K562 (cell line): ENCODE data around the gene SLC39A11. TPM values are rescaled to one million over a fixed set of nuclear protein-coding genes. Genes with fewer than 3 reads are reported as not detected.

Source experiments
- ATAC-seq: fragments of 200-7000 bp; cut with Tn5 transposase; 3 replicates; pipeline ENCODE4 v1.9.1; 2020; ENCODE audit warnings: moderate library complexity
- BruUV-seq: library from RNA; stranded (reverse); fragments of 400-500 nt; replicated peaks from 2 replicates; lab custom pipeline; 2021; lab: Mats Ljungman, UMichigan
- CTCF ChIA-PET: fragments of 300-600 bp; formaldehyde crosslinking; extraction: SDS; loops from one replicate; lab custom pipeline; 2021; ENCODE audit warnings: low intra/inter-chr PET ratio; lab: Yijun Ruan, JAX
- POLR2A ChIA-PET: fragments of 300-600, 350-650 bp; sonication (Branson Sonifier 250); formaldehyde crosslinking; extraction: SDS; loops from one replicate; lab custom pipeline; 2021; ENCODE audit warnings: antibody characterized with exemption, inconsistent platforms; lab: Yijun Ruan, JAX
- DNase-seq, 4 experiments: peaks; one replicate each; pipeline versions ENCODE4 v3.0.0 to v3.0.0-alpha.2; 2011 to 2018; ENCODE audit warnings: low spot score in 3 of 4, mixed read lengths in 3 of 4; ENCODE audit errors: extremely low read depth in 1 of 4
- FAIRE-seq: peaks from 2 replicates; lab custom pipeline; 2011; peaks lifted over from hg19 to GRCh38; lab: Jason Lieb, UNC
- H2AFZ ChIP-seq: 2 replicates; pipeline ENCODE4 v1.6.0; 2011; ENCODE audit warnings: low read depth, low read length, control low read depth, inconsistent platforms
- H3K27ac ChIP-seq: fragments of 200-600 bp; 3 replicates; pipeline ENCODE4 v1.8.0; 2011; ENCODE audit warnings: low read depth, mild to moderate bottlenecking, control low read depth, inconsistent platforms, low read length, moderate library complexity, mixed read lengths; ENCODE audit errors: extremely low read depth
- H3K27me3 ChIP-seq, 2 experiments: fragments of 300-600 bp in 1 of 2; 2 replicates in 1 of 2; 3 replicates in 1 of 2; pipeline versions ENCODE4 v1.6.0 to v1.8.0; 2011; ENCODE audit warnings: inconsistent platforms in 2 of 2, low read length in 2 of 2, mild to moderate bottlenecking in 1 of 2, mixed read lengths in 1 of 2, moderate library complexity in 1 of 2; ENCODE audit not compliant: control insufficient read depth in 2 of 2, insufficient read depth in 2 of 2
- H3K36me3 ChIP-seq: fragments of 300-600 bp; 3 replicates; pipeline ENCODE4 v1.8.0; 2011; ENCODE audit warnings: mild to moderate bottlenecking, low read length, inconsistent platforms; ENCODE audit not compliant: control insufficient read depth, insufficient read depth
- H3K4me1 ChIP-seq, 2 experiments: fragments of 200-600 bp in 1 of 2; replicated peaks in 1 of 2; 2 replicates in 1 of 2; 3 replicates in 1 of 2; pipeline versions ENCODE4 v1.5.1 to v1.8.0; 2011; ENCODE audit warnings: inconsistent platforms in 2 of 2, low read length in 2 of 2, mild to moderate bottlenecking in 1 of 2, mixed read lengths in 1 of 2, moderate library complexity in 1 of 2; ENCODE audit not compliant: control insufficient read depth in 2 of 2, insufficient read depth in 2 of 2
- H3K4me2 ChIP-seq: 2 replicates; pipeline ENCODE4 v1.6.1; 2011; ENCODE audit warnings: low read length, control low read depth, inconsistent platforms, mixed read lengths; ENCODE audit not compliant: insufficient read depth
- H3K4me3 ChIP-seq: fragments of 200-600 bp; sonication (generic), shearing (Covaris generic); 2 replicates; pipeline ENCODE4 v1.5.1; 2016; ENCODE audit warnings: control low read depth, inconsistent platforms
- H3K79me2 ChIP-seq: fragments of 200-600 bp; 3 replicates; pipeline ENCODE4 v1.8.0; 2011; ENCODE audit warnings: low read length, inconsistent platforms; ENCODE audit not compliant: control insufficient read depth, insufficient read depth
- H3K9ac ChIP-seq, 2 experiments: 2 replicates each; pipeline versions ENCODE4 v1.6.0 to v1.6.1; 2011; ENCODE audit warnings: low read depth in 2 of 2, low read length in 2 of 2, control low read depth in 1 of 2, inconsistent platforms in 1 of 2, mild to moderate bottlenecking in 1 of 2, mixed read lengths in 1 of 2; ENCODE audit not compliant: insufficient read depth in 1 of 2
- H3K9me1 ChIP-seq: one replicate; pipeline ENCODE4 v1.6.0; 2011; ENCODE audit warnings: inconsistent platforms, mild to moderate bottlenecking, low read length, moderate library complexity; ENCODE audit not compliant: control insufficient read depth, insufficient read depth
- H3K9me3 ChIP-seq: replicated peaks from 2 replicates; pipeline ENCODE4 v1.5.1; 2011; ENCODE audit warnings: low read depth, low read length, inconsistent platforms; ENCODE audit not compliant: control insufficient read depth, insufficient read depth
- H4K20me1 ChIP-seq: replicated peaks from 2 replicates; pipeline ENCODE4 v1.6.1; 2011; ENCODE audit warnings: low read length, inconsistent platforms, mixed read lengths; ENCODE audit not compliant: control insufficient read depth, insufficient read depth
- ARID3B ChIP-seq: fragments of 250-450 bp; sonication (Bioruptor Pico); IDR thresholded peaks from 2 replicates; pipeline ENCODE4 v1.4.0; 2020; ENCODE audit warnings: borderline replicate concordance
- BRCA1 ChIP-seq, 2 experiments: fragments of 450-650 bp in 1 of 2; sonication (generic) in 1 of 2; formaldehyde crosslinking in 1 of 2; IDR thresholded peaks; 2 replicates each; pipeline versions ENCODE4 v1.5.0 to v1.6.1; 2017 to 2020; ENCODE audit warnings: mild to moderate bottlenecking in 1 of 2, missing genetic modification reagents in 1 of 2
- CBFB ChIP-seq: sonication (generic); formaldehyde crosslinking; IDR thresholded peaks from 2 replicates; pipeline ENCODE4 v1.4.0; 2020; ENCODE audit warnings: mild to moderate bottlenecking, missing genetic modification reagents
- COPS2 ChIP-seq: fragments of 450-650 bp; conservative IDR thresholded peaks from 2 replicates; pipeline ENCODE4 v1.6.1; 2016; ENCODE audit warnings: mild to moderate bottlenecking, moderate library complexity
- ERF ChIP-seq: fragments of 450-650 bp; formaldehyde crosslinking; IDR thresholded peaks from 2 replicates; pipeline ENCODE4 v1.4.0; 2020; ENCODE audit warnings: mild to moderate bottlenecking, mixed read lengths
- ETV1 ChIP-seq: fragments of 450-650 bp; conservative IDR thresholded peaks from 2 replicates; pipeline ENCODE4 v1.6.1; 2016; ENCODE audit warnings: missing genetic modification characterization, control low read depth, low read depth, missing compliant biosample characterization
- FOXK2 ChIP-seq, 2 experiments: fragments of 450-650 bp; IDR thresholded peaks in 1 of 2; conservative IDR thresholded peaks in 1 of 2; 2 replicates each; pipeline ENCODE4 v1.6.1; 2016; ENCODE audit warnings: low read depth in 2 of 2, mild to moderate bottlenecking in 1 of 2
- HDAC8 ChIP-seq: fragments of 450-650 bp; IDR thresholded peaks from 2 replicates; pipeline ENCODE4 v1.6.1; 2016; ENCODE audit warnings: mild to moderate bottlenecking, missing genetic modification characterization, moderate library complexity, missing compliant biosample characterization
- NFE2L1 ChIP-seq: fragments of 450-650 bp; IDR thresholded peaks from 2 replicates; pipeline ENCODE4 v1.6.1; 2016; ENCODE audit warnings: missing genetic modification characterization, low read depth, mild to moderate bottlenecking, missing compliant biosample characterization, moderate library complexity, borderline replicate concordance
- NFXL1 ChIP-seq: fragments of 450-650 bp; formaldehyde crosslinking; IDR thresholded peaks from 2 replicates; pipeline ENCODE4 v1.4.0; 2021; ENCODE audit warnings: mild to moderate bottlenecking
- NR3C1 ChIP-seq: sonication (generic); formaldehyde crosslinking; IDR thresholded peaks from 2 replicates; pipeline ENCODE4 v1.8.1; 2022; ENCODE audit warnings: missing genetic modification reagents
- PATZ1 ChIP-seq: fragments of 250-450 bp; sonication (Bioruptor Pico); IDR thresholded peaks from 2 replicates; pipeline ENCODE4 v1.5.0; 2020; ENCODE audit warnings: mild to moderate bottlenecking, borderline replicate concordance
- SLC30A9 ChIP-seq: fragments of 250-450 bp; sonication (Bioruptor Pico); IDR thresholded peaks from 2 replicates; pipeline ENCODE4 v1.8.0; 2022; ENCODE audit warnings: mild to moderate bottlenecking, moderate library complexity
- TBP ChIP-seq: optimal IDR thresholded peaks from 2 replicates; pipeline ENCODE3; 2011; ENCODE audit warnings: low read depth, low read length, improper control_type of control experiment
- XRCC4 ChIP-seq: IDR thresholded peaks from one replicate; pipeline ENCODE4 v1.6.1; 2011; ENCODE audit not compliant: insufficient read depth, insufficient read length; ENCODE audit errors: extremely low read depth
- ZBTB26 ChIP-seq: fragments of 450-650 bp; formaldehyde crosslinking; IDR thresholded peaks from 2 replicates; pipeline ENCODE4 v1.4.0; 2022; ENCODE audit warnings: missing genetic modification characterization
- ZNF699 ChIP-seq: fragments of 250-450 bp; sonication (Bioruptor Pico); IDR thresholded peaks from 2 replicates; pipeline ENCODE4 v1.8.0; 2021; ENCODE audit warnings: mild to moderate bottlenecking, moderate library complexity; ENCODE audit not compliant: insufficient replicate concordance
- WGBS: fragments of 100-300 bp; shearing (Covaris generic); methylation state at CpG from one replicate; pipeline ENCODE4 v1.1.6; 2016; ENCODE audit warnings: low coverage, mixed read lengths; ENCODE audit not compliant: insufficient coverage; ENCODE audit errors: missing lambda C conversion rate; 5-methylcytosine and 5-hydroxymethylcytosine counted together
- in situ Hi-C: fragments of 300-500 bp; cut with MboI; formaldehyde crosslinking; loops from 4 replicates; pipeline ENCODE4 v1.15.0; 2018; ENCODE audit warnings: inconsistent platforms, mixed read lengths
- intact Hi-C: fragments of 100-400 bp; cut with micrococcal nuclease; formaldehyde crosslinking; loops from 2 replicates; pipeline ENCODE4 v1.14.2; 2022
- polyA plus RNA-seq, 8 experiments: library from polyadenylated mRNA; depleted of rRNA in 4 of 8; stranded (reverse) in 5 of 8; unstranded in 3 of 8; fragments of >200 nt; fragmentation: Nextera tagmentation in 2 of 8; fragmentation: Illumina TruSeq in 1 of 8; extraction: Ambion mirVana in 2 of 8; extraction: Trizol in 1 of 8; gene quantifications; 2 replicates each; pipeline versions ENCODE4 v1.2.1 to v1.2.3, GENCODE V29; 2011 to 2014; ENCODE audit warnings: inconsistent platforms in 1 of 8, missing spikeins in 1 of 8
- total RNA-seq, 7 experiments: library from RNA; depleted of rRNA in 6 of 7; stranded (reverse); fragments of >200 nt in 6 of 7; fragmentation: Illumina TruSeq in 2 of 7; extraction: Trizol in 2 of 7; gene quantifications; 2 replicates each; pipeline versions ENCODE4 v1.2.1 to v1.2.3, GENCODE V29; 2011 to 2021; ENCODE audit warnings: low replicate concordance in 1 of 7

The SLC39A11 gene
- total and polyA plus RNA-seq, 9 of the 15 experiments (the other 6 are each of a cell fraction or from before 2014, with no cell fraction given), result 10.5 to 26.4 (median 13.4) TPM

GRCh38 chr17:72692676-72693075 is 399.8 kb downstream of the SLC39A11 start (continued):
- no peak for TF ChIP-seq ZBTB26
- TF ChIP-seq TBP, result no peak
- TF ChIP-seq, all 486 proteins: peak for 0

GRCh38 chr17:72691586-72691985 is 400.9 kb downstream of the SLC39A11 start:
- Histone ChIP-seq H3K9me1 (no peaks in the 10 kb centered on the region), H4K20me1 (no peaks in the 10 kb centered on the region), H3K9ac (no peak overlapping the region), H3K27me3 (no peaks in the 10 kb centered on the region), H3K4me2 (no peak overlapping the region), H3K4me1 (no peaks in the 10 kb centered on the region), H2AFZ (no peak overlapping the region), H3K9me3 (no peaks in the 10 kb centered on the region), H3K27ac (no peak overlapping the region), H3K36me3 (no peaks in the 10 kb centered on the region), H3K79me2 (no peaks in the 10 kb centered on the region), H3K4me3 (no peak overlapping the region)
- BruUV-seq, result no TSS peak
- WGBS, result 73% methylated on average over 4 of the region's 4 CpGs
- FAIRE-seq, result no peak
- no peak for DNase-seq
- in situ Hi-C loops (no loop called here), intact Hi-C loops (no loop called here)
- ATAC-seq, result no peak
- ChIA-PET CTCF (no interaction called here), POLR2A (no interaction called here)
- TF ChIP-seq ERF (CRISPR knock-in tag) (no peak), FOXK2 (conservative IDR thresholded peaks at IDR 0.05 in 1 of 2, IDR thresholded peaks at IDR 0.05 in 1 of 2; ENCODE audit: low read depth in 2 of 2) (no peak), HDAC8 (no peak), CBFB (CRISPR knock-in tag) (no peak), ETV1 (no peak), NFXL1 (CRISPR knock-in tag) (no peak), NFE2L1 (tag) (no peak), ZNF699 (no peak), XRCC4 (no peak), COPS2 (no peak), SLC30A9 (CRISPR knock-in tag) (no peak), ARID3B (CRISPR knock-in tag) (no peak), BRCA1 (IDR thresholded peaks at IDR 0.05) (no peak), BRCA1 (CRISPR knock-in tag; IDR thresholded peaks at IDR 0.05) (no peak), PATZ1 (CRISPR knock-in tag) (no peak), NR3C1 (CRISPR knock-in tag) (no peak)
